Activated naive CD8-positive, alpha-beta T cell treated with anti-CD3 and anti-CD28 coated beads, Interleukin-2, amount 50 U/mL, for 24 hours (primary cell): Measurements from ENCODE around the gene SEC14L1.

Experiments used
- ATAC-seq: fragments of 150-1000 bp; cut with Tn5 transposase; one replicate; pipeline ENCODE4 v1.10.0; 2021
- DNase-seq: peaks from one replicate; pipeline ENCODE4 v3.0.0; 2021
- H3K27ac Mint-ChIP-seq: one replicate; pipeline ENCODE4 v1.8.0; 2021; ENCODE audit warnings: mild to moderate bottlenecking, mixed read lengths
- H3K27me3 Mint-ChIP-seq: one replicate; pipeline ENCODE4 v1.8.0; 2021; ENCODE audit warnings: mixed read lengths
- H3K36me3 Mint-ChIP-seq: one replicate; pipeline ENCODE4 v1.8.0; 2021; ENCODE audit warnings: low read depth, mixed read lengths
- H3K4me1 Mint-ChIP-seq: one replicate; pipeline ENCODE4 v1.8.0; 2021; ENCODE audit warnings: mixed read lengths
- H3K4me3 Mint-ChIP-seq: one replicate; pipeline ENCODE4 v1.8.0; 2021; ENCODE audit warnings: mild to moderate bottlenecking, moderate library complexity, mixed read lengths
- H3K9me3 Mint-ChIP-seq: one replicate; pipeline ENCODE4 v1.8.0; 2021; ENCODE audit warnings: mixed read lengths

The SEC14L1 gene

GRCh38 chr17:77212833-77213777, 72.3 kb downstream of the SEC14L1 start:
- DNase-seq, result no peak
- Mint-ChIP-seq H3K9me3 (no peaks in the 10 kb centered on the region), H3K27me3 (no peaks in the 10 kb centered on the region), H3K4me3 (no peak overlapping the region), H3K4me1 (peaks cover 8% of the 10 kb centered on the region), H3K27ac (no peak overlapping the region), H3K36me3 (peaks cover 41% of the 10 kb centered on the region)
- ATAC-seq, result no peak

- Mint-ChIP-seq H3K4me1 (peaks cover 8% of the 10 kb centered on the region), H3K27ac (no peak overlapping the region), H3K27me3 (no peaks in the 10 kb centered on the region), H3K36me3 (peaks cover 35% of the 10 kb centered on the region), H3K9me3 (no peaks in the 10 kb centered on the region), H3K4me3 (no peak overlapping the region)
- DNase-seq (no peak), ATAC-seq (no peak)
These were observed 73.0 kb downstream of the SEC14L1 start for GRCh38 chr17:77213778-77214132.

DNA sequence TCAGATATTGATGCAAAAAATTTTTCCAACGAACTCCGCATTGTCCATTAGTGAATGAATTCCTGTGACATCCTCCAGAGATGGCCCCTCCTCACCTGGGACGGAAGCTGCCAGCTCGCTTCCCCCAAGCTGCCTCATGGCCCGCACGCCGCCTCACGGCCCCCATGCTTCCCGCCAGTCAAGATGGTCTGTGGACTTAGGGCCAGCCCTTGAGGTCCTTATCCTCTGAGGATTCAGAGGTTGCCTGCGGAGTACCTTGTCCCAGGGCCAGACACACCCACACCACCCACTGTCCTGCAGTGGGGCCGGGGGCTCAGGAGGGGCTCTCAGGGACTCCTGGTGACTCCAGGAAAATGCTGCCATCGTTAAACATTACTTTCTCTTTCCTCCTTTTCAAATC, 73.6 kb downstream of the SEC14L1 start:
- Mint-ChIP-seq H3K4me3 (no peak overlapping the region), H3K27me3 (no peaks in the 10 kb centered on the region), H3K36me3 (peaks cover 32% of the 10 kb centered on the region), H3K9me3 (no peaks in the 10 kb centered on the region), H3K27ac (no peak overlapping the region), H3K4me1 (peaks cover 8% of the 10 kb centered on the region)
- ATAC-seq (no peak), DNase-seq (no peak)

DNA sequence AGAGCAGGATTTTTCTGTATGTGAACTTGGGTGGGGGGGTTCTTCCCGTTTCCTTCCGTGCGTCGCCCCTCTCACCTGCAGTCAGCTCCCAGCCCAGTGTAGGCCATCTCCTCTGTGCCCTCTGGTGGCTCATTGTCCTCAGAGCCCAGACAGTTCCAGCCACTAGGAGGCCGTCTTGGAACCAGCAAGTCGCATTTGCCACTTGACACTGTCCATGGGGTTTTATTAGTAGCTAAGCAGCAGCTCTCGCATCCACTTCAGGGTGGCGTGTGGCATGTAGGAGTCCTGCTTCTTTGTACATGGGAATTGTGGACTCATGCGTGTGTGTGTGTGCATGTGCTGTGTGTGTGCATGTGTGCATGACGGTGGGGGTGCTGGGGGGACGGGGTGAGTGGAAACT, 74.0 kb downstream of the SEC14L1 start:
- H3K27ac Mint-ChIP-seq, result no peak overlapping the region
- no peak for ATAC-seq
- H3K4me3 Mint-ChIP-seq, result no peak overlapping the region
- peaks cover 29% of the 10 kb centered on the region for H3K36me3 Mint-ChIP-seq
- H3K9me3 Mint-ChIP-seq, result no peaks in the 10 kb centered on the region
- H3K27me3 Mint-ChIP-seq, result no peaks in the 10 kb centered on the region
- H3K4me1 Mint-ChIP-seq, result peaks cover 8% of the 10 kb centered on the region
- DNase-seq, result no peak

- no peak for ATAC-seq
- H3K4me3 Mint-ChIP-seq, result no peak overlapping the region
- H3K27me3 Mint-ChIP-seq, result no peaks in the 10 kb centered on the region
- no peak for DNase-seq
- H3K4me1 Mint-ChIP-seq, result peaks cover 8% of the 10 kb centered on the region
- H3K36me3 Mint-ChIP-seq, result peaks cover 27% of the 10 kb centered on the region
- H3K27ac Mint-ChIP-seq, result no peak overlapping the region
- H3K9me3 Mint-ChIP-seq, result no peaks in the 10 kb centered on the region
These were observed 74.5 kb downstream of the SEC14L1 start for GRCh38 chr17:77215281-77215680.

DNA sequence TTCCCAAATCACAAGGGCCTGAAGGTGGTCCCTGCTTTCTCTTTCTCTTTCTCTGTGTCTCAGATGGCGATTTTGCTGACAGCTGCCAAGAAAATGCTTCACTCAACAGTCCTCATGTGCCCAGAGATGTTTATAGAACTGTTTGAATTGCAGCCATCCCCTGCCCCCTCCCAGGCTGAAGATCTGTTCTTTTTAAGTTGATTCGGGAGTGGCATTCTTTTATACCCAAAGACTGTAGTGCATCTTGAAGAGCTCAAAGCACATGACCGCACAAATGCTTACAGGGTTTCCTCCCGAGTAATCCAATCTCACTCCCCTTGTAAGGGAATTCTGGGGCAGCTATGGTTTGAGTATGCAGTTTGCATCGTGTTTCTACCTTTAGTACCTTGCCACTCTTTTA, 75.7 kb downstream of the SEC14L1 start:
- peaks cover 6% of the 10 kb centered on the region for H3K4me1 Mint-ChIP-seq
- H3K4me3 Mint-ChIP-seq, result no peak overlapping the region
- H3K27ac Mint-ChIP-seq, result no peak overlapping the region

DNA sequence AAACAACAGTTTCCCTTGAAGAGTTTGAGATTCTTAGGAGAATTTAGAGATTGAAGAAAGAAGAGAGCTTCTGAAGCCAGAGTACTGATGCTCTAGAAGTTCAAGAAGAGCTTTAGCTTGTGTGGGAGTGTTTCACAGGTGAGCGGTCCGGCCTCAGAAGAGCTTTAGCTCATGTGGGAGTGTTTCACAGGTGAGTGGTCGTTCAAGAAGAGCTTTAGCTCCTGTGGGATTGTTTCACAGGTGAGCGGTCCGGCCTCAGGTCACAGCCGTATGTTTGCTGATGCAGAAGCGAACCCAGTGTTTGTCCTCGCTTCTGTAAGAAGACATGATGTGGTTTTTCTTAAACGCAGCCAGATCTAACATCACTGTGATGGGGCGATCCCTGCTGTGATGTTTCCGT, 76.4 kb downstream of the SEC14L1 start:
- H3K27ac Mint-ChIP-seq, result no peak overlapping the region
- no peaks in the 10 kb centered on the region for H3K9me3 Mint-ChIP-seq
- no peak overlapping the region for H3K4me3 Mint-ChIP-seq
- peaks cover 2% of the 10 kb centered on the region for H3K4me1 Mint-ChIP-seq
- no peaks in the 10 kb centered on the region for H3K27me3 Mint-ChIP-seq
- peaks cover 17% of the 10 kb centered on the region for H3K36me3 Mint-ChIP-seq
- no peak for ATAC-seq
- DNase-seq, result no peak

More for the DNA sequence above, 75.7 kb downstream of the SEC14L1 start:
- DNase-seq, result no peak
- no peak for ATAC-seq
- H3K9me3 Mint-ChIP-seq, result no peaks in the 10 kb centered on the region
- no peaks in the 10 kb centered on the region for H3K27me3 Mint-ChIP-seq
- peaks cover 18% of the 10 kb centered on the region for H3K36me3 Mint-ChIP-seq

- Mint-ChIP-seq H3K27me3 (no peaks in the 10 kb centered on the region), H3K4me3 (no peak overlapping the region), H3K36me3 (peaks cover 15% of the 10 kb centered on the region), H3K4me1 (peaks cover under 1% of the 10 kb centered on the region), H3K9me3 (no peaks in the 10 kb centered on the region), H3K27ac (no peak overlapping the region)
- ATAC-seq, result no peak
- DNase-seq, result no peak
These were observed 76.8 kb downstream of the SEC14L1 start for GRCh38 chr17:77217566-77217965.

DNA sequence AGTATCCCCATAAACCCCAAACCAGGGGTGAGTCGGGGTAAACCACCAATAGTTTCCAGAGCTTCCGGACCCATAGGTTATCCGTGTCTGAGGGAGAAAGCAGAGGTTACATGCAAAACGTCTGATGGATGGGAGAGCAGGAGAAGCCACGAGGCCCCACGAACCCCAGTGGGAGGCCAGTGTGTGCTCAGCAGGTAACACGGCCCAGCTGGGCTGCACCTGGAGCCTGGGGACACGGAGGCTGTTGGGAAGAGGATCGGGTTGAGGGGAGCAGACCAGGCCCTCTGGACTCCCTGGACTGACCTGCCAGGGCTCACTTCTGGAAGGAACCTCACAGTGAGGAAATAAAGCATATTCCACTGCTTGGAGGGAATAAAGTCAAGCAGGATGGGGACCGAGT, 78.1 kb downstream of the SEC14L1 start:
- Mint-ChIP-seq H3K4me1 (no peaks in the 10 kb centered on the region), H3K9me3 (no peaks in the 10 kb centered on the region), H3K27me3 (no peaks in the 10 kb centered on the region), H3K36me3 (peaks cover 13% of the 10 kb centered on the region), H3K4me3 (no peak overlapping the region), H3K27ac (no peak overlapping the region)
- ATAC-seq (no peak), DNase-seq (no peak)

- peaks cover 10% of the 10 kb centered on the region for H3K36me3 Mint-ChIP-seq
- no peak overlapping the region for H3K4me3 Mint-ChIP-seq
- peaks cover 4% of the 10 kb centered on the region for H3K9me3 Mint-ChIP-seq
- H3K27ac Mint-ChIP-seq, result no peak overlapping the region
- DNase-seq (no peak), ATAC-seq (no peak)
- H3K27me3 Mint-ChIP-seq, result no peaks in the 10 kb centered on the region
- no peaks in the 10 kb centered on the region for H3K4me1 Mint-ChIP-seq
These were observed 81.6 kb downstream of the SEC14L1 start for GRCh38 chr17:77222356-77222755.

DNA sequence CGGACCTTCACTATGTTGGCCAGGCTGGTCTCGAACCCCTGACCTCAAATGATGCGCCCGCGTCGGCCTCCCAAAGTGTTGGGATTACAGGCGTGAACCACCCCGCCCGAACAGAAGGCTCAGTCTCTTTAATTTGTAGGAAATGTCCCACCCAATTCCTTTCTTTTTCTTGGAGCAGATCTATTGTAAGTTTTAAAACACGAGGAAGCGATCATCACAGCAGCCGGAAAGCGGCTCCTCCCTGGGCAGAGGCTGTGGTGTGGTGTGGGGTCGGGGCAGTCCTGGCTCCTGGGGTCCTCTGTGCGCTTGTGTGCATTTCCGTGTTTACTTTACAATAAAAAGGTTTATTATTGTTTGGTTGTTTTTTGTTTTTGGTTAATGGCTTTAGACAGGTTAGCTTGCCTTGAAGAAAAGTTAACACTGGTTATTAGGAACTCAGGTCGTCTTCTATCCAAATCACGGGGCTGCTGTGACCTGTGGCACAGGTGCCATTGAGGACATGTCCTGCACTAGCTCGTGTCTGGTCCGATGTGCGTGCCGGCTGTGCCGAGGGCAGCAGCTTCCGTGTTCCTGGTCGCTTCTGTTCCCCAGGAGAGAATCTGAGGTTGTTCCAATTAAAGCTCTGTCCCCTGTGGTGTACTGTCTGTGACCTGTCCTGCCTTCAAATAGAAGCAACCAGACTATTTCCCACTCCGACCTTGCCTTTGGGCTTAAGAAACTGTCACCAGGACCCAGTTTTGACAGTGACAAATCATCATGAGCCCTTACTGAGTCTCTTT, 83.1 kb downstream of the SEC14L1 start:
- Mint-ChIP-seq H3K27ac (no peak overlapping the region), H3K4me3 (no peak overlapping the region), H3K4me1 (no peaks in the 10 kb centered on the region), H3K9me3 (peaks cover 4% of the 10 kb centered on the region), H3K36me3 (peaks cover 10% of the 10 kb centered on the region), H3K27me3 (no peaks in the 10 kb centered on the region)
- no peak for ATAC-seq
- DNase-seq, result no peak

GRCh38 chr17:77225265-77225664, 84.5 kb downstream of the SEC14L1 start:
- H3K36me3 Mint-ChIP-seq, result peaks cover 7% of the 10 kb centered on the region
- no peaks in the 10 kb centered on the region for H3K4me1 Mint-ChIP-seq
- peaks cover 4% of the 10 kb centered on the region for H3K9me3 Mint-ChIP-seq
- ATAC-seq, result no peak
- H3K27ac Mint-ChIP-seq, result no peak overlapping the region
- H3K27me3 Mint-ChIP-seq, result no peaks in the 10 kb centered on the region
- DNase-seq, result no peak
- H3K4me3 Mint-ChIP-seq, result no peak overlapping the region

DNA sequence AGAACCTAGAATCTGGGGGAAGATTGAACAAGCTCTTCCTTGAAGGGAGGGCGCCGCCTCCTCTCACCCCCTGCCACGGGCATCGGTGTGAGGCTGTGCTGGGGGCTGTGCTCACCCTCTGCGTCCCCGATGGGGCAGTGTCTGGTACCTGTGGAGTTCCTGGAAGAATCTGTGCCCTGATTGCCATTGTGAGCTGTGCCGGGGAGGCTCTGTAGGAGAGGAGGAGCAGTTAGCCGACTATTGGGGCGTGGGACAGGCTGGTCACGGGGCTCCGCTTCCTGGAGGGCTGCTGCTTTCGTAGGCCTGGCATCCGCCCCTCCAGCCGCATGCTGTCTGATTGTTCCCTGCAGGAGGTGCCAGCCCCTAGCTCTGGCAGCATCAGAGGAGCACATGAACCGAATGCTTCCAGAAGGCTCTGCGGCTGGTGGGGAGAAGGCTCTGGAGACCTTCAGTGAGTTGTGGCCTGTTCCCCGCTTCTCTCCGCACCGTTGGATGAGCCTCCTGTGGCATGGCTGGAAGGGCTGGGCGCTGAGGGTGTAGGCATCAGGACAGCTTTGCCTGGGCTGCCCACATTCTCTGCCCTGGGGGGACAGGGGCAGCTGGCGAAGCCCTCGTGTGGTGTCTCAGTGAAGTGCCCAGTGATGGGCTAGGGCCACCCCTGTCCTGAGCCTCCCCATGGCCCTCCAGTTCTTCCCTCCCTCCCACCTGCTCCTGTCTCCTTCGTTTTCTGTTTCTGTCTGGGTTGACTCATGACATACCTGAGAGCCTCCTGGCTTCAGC, 86.9 kb downstream of the SEC14L1 start:
- Mint-ChIP-seq H3K4me3 (no peak overlapping the region), H3K27ac (no peak overlapping the region), H3K4me1 (no peaks in the 10 kb centered on the region), H3K9me3 (peaks cover 4% of the 10 kb centered on the region), H3K27me3 (no peaks in the 10 kb centered on the region), H3K36me3 (peaks cover 7% of the 10 kb centered on the region)
- no peak for DNase-seq
- ATAC-seq, result no peak

GRCh38 chr17:77228241-77228752, 87.5 kb downstream of the SEC14L1 start:
- Mint-ChIP-seq H3K9me3 (peaks cover 4% of the 10 kb centered on the region), H3K27ac (no peak overlapping the region), H3K27me3 (no peaks in the 10 kb centered on the region), H3K4me3 (no peak overlapping the region), H3K4me1 (no peaks in the 10 kb centered on the region), H3K36me3 (peaks cover 7% of the 10 kb centered on the region)
- no peak for ATAC-seq
- no peak for DNase-seq
